ENCODE measurements around the gene NUTF2.

NUTF2 gene

DNA sequence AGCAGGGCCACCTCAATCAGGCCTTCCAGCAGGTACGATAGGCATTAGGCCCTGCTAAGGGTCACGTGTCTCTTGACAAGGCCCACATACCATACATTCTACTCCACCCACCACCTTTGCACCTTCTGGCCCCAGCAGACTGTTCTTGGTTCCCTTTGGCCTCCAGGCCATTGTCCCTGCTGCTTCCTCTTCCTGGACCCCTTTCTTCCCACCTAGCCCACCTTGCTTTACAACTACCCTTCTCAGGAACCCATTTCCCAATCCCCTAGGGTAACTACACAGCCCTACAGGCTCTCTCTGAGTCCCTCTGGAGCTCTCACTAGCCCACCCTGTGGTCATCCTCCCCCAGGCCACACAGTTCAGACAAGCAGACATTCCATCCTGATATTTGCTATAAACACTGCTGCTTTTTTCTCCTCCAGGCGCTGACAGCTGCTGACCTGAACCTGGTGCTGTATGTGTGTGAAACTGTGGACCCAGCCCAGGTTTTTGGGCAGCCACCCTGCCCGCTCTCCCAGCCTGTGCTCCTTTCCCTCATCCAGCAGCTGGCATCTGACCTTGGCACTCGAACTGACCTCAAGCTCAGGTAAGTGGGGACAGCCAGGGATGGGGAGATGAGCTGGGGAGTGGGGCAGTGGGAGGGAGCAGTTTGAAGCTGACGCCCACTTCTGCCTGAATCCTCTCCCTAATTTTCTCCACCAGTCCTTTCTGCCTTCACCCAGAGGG, 36.6 kb downstream of the NUTF2 start:
- Histone ChIP-seq H3K9me3 (ENCODE audit: control insufficient read depth, low read length) (no peaks in the 10 kb centered on the region), H3K9ac (ENCODE audit: low read length) (no peak overlapping the region), H3K27me3 (ENCODE audit: control insufficient read depth, insufficient read depth, low read length) (no peaks in the 10 kb centered on the region), H3K36me3 (ENCODE audit: control insufficient read depth, insufficient read depth, low read length) (peaks cover 44% of the 10 kb centered on the region), H3K4me3 (ENCODE audit: low read length) (no peak overlapping the region), H3K4me1 (ENCODE audit: control insufficient read depth, insufficient read depth, low read length) (peaks cover 10% of the 10 kb centered on the region)

GRCh38 chr16:67883872-67884261, 37.1 kb downstream of the NUTF2 start:
- H3K9me3 ChIP-seq (ENCODE audit: control insufficient read depth, low read length), result no peaks in the 10 kb centered on the region
- no peak overlapping the region for H3K4me3 ChIP-seq (ENCODE audit: low read length)
- peaks cover 44% of the 10 kb centered on the region for H3K36me3 ChIP-seq (ENCODE audit: control insufficient read depth, insufficient read depth, low read length)
- peaks cover 10% of the 10 kb centered on the region for H3K4me1 ChIP-seq (ENCODE audit: control insufficient read depth, insufficient read depth, low read length)
- no peak overlapping the region for H3K9ac ChIP-seq (ENCODE audit: low read length)
- no peaks in the 10 kb centered on the region for H3K27me3 ChIP-seq (ENCODE audit: control insufficient read depth, insufficient read depth, low read length)

DNA sequence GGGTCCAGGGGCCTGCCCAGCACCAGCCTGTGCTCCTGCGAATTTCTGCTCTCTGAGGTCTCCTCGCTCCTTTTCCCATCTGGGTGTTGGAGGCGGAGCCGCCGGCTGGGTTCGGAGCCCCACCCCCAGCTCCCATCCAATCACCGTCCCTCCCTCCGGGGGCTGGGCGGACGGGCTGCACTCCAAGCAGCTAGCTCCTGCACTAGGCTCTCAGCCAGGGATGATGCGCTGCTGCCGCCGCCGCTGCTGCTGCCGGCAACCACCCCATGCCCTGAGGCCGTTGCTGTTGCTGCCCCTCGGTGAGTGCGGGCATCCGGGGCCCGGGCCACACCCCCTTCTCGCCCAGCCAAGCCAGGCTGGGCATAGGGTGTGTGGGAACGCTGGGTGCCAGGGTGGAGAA, 38.0 kb downstream of the NUTF2 start, which contains the start of gene NRN1L:
TSS of gene NRN1L (plus strand) at position 202 of the 400 bp plus-strand sequence. CDS start at position 221, 19 bp downstream.
- Histone ChIP-seq H3K9ac (ENCODE audit: low read length) (no peak within 1 kb of the TSS), H3K4me1 (ENCODE audit: control insufficient read depth, insufficient read depth, low read length) (peaks cover 10% of the 10 kb centered on the region), H3K27me3 (ENCODE audit: control insufficient read depth, insufficient read depth, low read length) (no peaks in the 10 kb centered on the region), H3K9me3 (ENCODE audit: control insufficient read depth, low read length) (no peaks in the 10 kb centered on the region), H3K36me3 (ENCODE audit: control insufficient read depth, insufficient read depth, low read length) (peaks cover 37% of the 10 kb centered on the region), H3K4me3 (ENCODE audit: low read length) (no peak within 1 kb of the TSS)

- Histone ChIP-seq H3K9me3 (ENCODE audit: control insufficient read depth, low read length) (no peaks in the 10 kb centered on the region), H3K9ac (ENCODE audit: low read length) (no peak overlapping the region), H3K27me3 (ENCODE audit: control insufficient read depth, insufficient read depth, low read length) (no peaks in the 10 kb centered on the region), H3K4me3 (ENCODE audit: low read length) (no peak overlapping the region), H3K36me3 (ENCODE audit: control insufficient read depth, insufficient read depth, low read length) (peaks cover 29% of the 10 kb centered on the region), H3K4me1 (ENCODE audit: control insufficient read depth, insufficient read depth, low read length) (peaks cover 10% of the 10 kb centered on the region)
Measured at GRCh38 chr16:67885545-67885944, 38.8 kb downstream of the NUTF2 start.

GRCh38 chr16:67885976-67886375, 39.2 kb downstream of the NUTF2 start:
- peaks cover 10% of the 10 kb centered on the region for H3K4me1 ChIP-seq (ENCODE audit: control insufficient read depth, insufficient read depth, low read length)
- no peak overlapping the region for H3K4me3 ChIP-seq (ENCODE audit: low read length)
- no peaks in the 10 kb centered on the region for H3K9me3 ChIP-seq (ENCODE audit: control insufficient read depth, low read length)
- no peaks in the 10 kb centered on the region for H3K27me3 ChIP-seq (ENCODE audit: control insufficient read depth, insufficient read depth, low read length)
- H3K9ac ChIP-seq (ENCODE audit: low read length), result no peak overlapping the region
- H3K36me3 ChIP-seq (ENCODE audit: control insufficient read depth, insufficient read depth, low read length), result peaks cover 25% of the 10 kb centered on the region

GRCh38 chr16:67886387-67886786, 39.7 kb downstream of the NUTF2 start:
- H3K27me3 ChIP-seq (ENCODE audit: control insufficient read depth, insufficient read depth, low read length), result no peaks in the 10 kb centered on the region
- H3K9me3 ChIP-seq (ENCODE audit: control insufficient read depth, low read length), result no peaks in the 10 kb centered on the region
- H3K4me3 ChIP-seq (ENCODE audit: low read length), result no peak overlapping the region
- H3K4me1 ChIP-seq (ENCODE audit: control insufficient read depth, insufficient read depth, low read length), result peaks cover 10% of the 10 kb centered on the region
- peaks cover 21% of the 10 kb centered on the region for H3K36me3 ChIP-seq (ENCODE audit: control insufficient read depth, insufficient read depth, low read length)
- no peak overlapping the region for H3K9ac ChIP-seq (ENCODE audit: low read length)

DNA sequence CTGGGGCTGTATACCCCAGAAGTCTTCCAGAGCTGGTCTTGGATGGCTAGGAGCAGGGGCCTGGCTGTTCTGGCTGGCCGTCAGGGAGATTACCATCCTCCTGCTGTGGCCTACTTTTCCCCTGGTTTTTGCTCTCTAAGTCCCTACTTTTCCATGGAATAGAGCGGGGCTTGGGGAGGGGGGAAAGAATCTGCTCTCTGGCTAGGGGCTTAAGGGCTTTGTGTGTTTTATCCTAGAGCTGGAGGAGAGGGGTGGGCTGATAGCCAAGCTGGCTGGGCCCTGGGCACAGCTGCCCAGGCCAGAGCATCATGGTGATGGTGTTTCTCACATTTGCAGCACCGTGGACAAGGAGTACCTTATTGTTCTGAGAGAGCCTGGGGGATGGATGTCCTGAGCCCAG, 41.6 kb downstream of the NUTF2 start:
- Histone ChIP-seq H3K27me3 (ENCODE audit: control insufficient read depth, insufficient read depth, low read length) (no peaks in the 10 kb centered on the region), H3K4me3 (ENCODE audit: low read length) (no peak overlapping the region), H3K9ac (ENCODE audit: low read length) (no peak overlapping the region), H3K9me3 (ENCODE audit: control insufficient read depth, low read length) (no peaks in the 10 kb centered on the region), H3K4me1 (ENCODE audit: control insufficient read depth, insufficient read depth, low read length) (peaks cover 4% of the 10 kb centered on the region), H3K36me3 (ENCODE audit: control insufficient read depth, insufficient read depth, low read length) (peaks cover 6% of the 10 kb centered on the region)

- peak overlapping the region; percentile 33 for H3K4me3 ChIP-seq (ENCODE audit: low read length)
Measured at GRCh38 chr16:67892375-67892774, 45.6 kb downstream of the NUTF2 start.

DNA sequence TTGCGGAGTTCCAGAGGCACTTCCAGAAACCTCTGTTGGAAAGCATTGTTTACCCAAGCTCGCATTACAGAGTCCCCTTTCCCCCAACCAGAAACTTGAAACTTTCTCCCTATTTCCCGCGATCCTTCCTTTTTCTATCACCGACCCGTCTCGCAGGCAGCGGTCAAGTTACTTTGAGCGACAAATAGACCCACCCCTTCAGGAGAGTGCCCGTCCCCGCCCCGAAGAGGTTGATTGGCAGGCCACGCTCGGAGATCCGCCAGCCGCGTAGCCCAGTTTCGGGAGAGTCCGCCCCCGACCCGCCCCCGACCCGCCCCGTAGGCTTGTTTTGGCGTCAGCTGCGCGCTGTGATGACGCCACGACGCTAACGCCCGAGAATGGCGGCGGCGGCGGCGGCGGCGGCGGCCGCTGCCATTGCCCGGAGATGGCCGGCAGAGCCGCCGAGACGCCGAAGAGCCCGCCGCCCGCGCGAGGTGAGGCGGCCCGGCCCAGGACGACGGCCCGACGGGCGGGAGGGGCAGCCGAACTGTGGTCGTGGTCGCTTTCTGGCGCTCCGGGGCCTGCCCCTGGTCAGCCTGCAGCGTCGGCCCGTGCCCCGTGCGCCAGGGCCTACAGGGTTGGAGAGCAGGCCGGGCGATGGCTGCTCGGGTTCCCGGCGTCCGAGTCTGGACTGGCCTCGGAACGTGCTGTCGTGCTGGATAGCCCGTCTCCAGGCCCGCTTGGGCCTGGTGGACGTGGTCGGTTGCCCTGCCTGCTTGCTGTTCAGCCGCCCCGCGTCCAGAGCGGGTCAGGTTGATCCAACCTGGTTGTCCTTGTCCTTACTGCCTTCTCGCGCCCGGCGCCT, 46.4 kb downstream of the NUTF2 start, which contains the start of gene PSKH1:
TSS of gene PSKH1 (plus strand) at position 356 of the 844 bp plus-strand sequence. CDS start 15,496 bp downstream, outside the sequence.
- peak within 1 kb of the TSS; percentile 96 for H3K9ac ChIP-seq (ENCODE audit: low read length)
- H3K36me3 ChIP-seq (ENCODE audit: control insufficient read depth, insufficient read depth, low read length), result no peaks in the 10 kb centered on the region
- H3K4me1 ChIP-seq (ENCODE audit: control insufficient read depth, insufficient read depth, low read length), result peaks cover 21% of the 10 kb centered on the region
- no peaks in the 10 kb centered on the region for H3K9me3 ChIP-seq (ENCODE audit: control insufficient read depth, low read length)
- H3K27me3 ChIP-seq (ENCODE audit: control insufficient read depth, insufficient read depth, low read length), result no peaks in the 10 kb centered on the region
- peak within 1 kb of the TSS; percentile 90 for H3K4me3 ChIP-seq (ENCODE audit: low read length)

More at GRCh38 chr16:67892375-67892774, 45.6 kb downstream of the NUTF2 start:
- no peaks in the 10 kb centered on the region for H3K9me3 ChIP-seq (ENCODE audit: control insufficient read depth, low read length)
- H3K36me3 ChIP-seq (ENCODE audit: control insufficient read depth, insufficient read depth, low read length), result no peaks in the 10 kb centered on the region
- H3K9ac ChIP-seq (ENCODE audit: low read length), result peak overlapping the region; percentile 64
- H3K27me3 ChIP-seq (ENCODE audit: control insufficient read depth, insufficient read depth, low read length), result no peaks in the 10 kb centered on the region
- H3K4me1 ChIP-seq (ENCODE audit: control insufficient read depth, insufficient read depth, low read length), result peaks cover 21% of the 10 kb centered on the region

DNA sequence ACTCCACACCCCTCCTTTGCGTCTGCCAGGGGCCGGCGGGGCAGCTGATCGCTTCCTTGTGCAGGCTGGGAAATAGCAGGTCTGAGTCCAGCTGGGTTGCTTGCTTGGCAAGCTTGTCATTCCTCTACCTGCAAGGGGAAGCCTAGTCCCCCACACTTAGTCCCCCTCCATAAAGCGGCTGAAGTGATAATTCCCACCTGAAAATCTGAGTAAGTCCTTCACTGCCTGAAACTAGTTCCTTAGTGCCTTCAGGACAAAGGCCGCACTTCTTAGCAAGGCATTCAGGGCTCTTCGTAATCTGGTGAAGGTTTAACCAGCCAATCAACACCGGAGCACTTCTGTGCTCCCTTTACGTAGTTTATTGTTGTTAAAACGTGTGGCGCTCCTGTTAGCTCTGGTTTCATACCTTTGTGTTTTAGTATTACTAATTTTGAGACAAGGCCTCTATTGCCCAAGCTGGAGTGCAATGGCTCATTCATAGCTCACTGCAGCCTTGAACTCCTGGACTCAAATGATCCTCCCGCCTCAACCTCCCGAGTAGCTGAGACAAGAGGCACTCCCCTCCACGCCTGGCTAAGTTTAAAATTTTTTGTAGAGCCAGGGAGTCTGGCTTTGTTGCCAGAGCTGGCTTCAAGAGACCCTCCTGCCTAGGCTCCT, 47.1 kb downstream of the NUTF2 start:
- H3K4me1 ChIP-seq (ENCODE audit: control insufficient read depth, insufficient read depth, low read length), result peaks cover 21% of the 10 kb centered on the region
- H3K27me3 ChIP-seq (ENCODE audit: control insufficient read depth, insufficient read depth, low read length), result no peaks in the 10 kb centered on the region
- H3K4me3 ChIP-seq (ENCODE audit: low read length), result peak overlapping the region; percentile 90
- H3K9ac ChIP-seq (ENCODE audit: low read length), result peak overlapping the region; percentile 96
- no peaks in the 10 kb centered on the region for H3K36me3 ChIP-seq (ENCODE audit: control insufficient read depth, insufficient read depth, low read length)
- H3K9me3 ChIP-seq (ENCODE audit: control insufficient read depth, low read length), result no peaks in the 10 kb centered on the region

- no peak overlapping the region for H3K9ac ChIP-seq (ENCODE audit: low read length)
- no peaks in the 10 kb centered on the region for H3K36me3 ChIP-seq (ENCODE audit: control insufficient read depth, insufficient read depth, low read length)
- H3K4me1 ChIP-seq (ENCODE audit: control insufficient read depth, insufficient read depth, low read length), result peaks cover 24% of the 10 kb centered on the region
- H3K4me3 ChIP-seq (ENCODE audit: low read length), result no peak overlapping the region
- no peaks in the 10 kb centered on the region for H3K9me3 ChIP-seq (ENCODE audit: control insufficient read depth, low read length)
- no peaks in the 10 kb centered on the region for H3K27me3 ChIP-seq (ENCODE audit: control insufficient read depth, insufficient read depth, low read length)
Measured at GRCh38 chr16:67897231-67897630, 50.5 kb downstream of the NUTF2 start.

GRCh38 chr16:67901734-67902133, 55.0 kb downstream of the NUTF2 start:
- no peaks in the 10 kb centered on the region for H3K27me3 ChIP-seq (ENCODE audit: control insufficient read depth, insufficient read depth, low read length)
- H3K4me3 ChIP-seq (ENCODE audit: low read length), result no peak overlapping the region
- no peaks in the 10 kb centered on the region for H3K9me3 ChIP-seq (ENCODE audit: control insufficient read depth, low read length)
- no peak overlapping the region for H3K9ac ChIP-seq (ENCODE audit: low read length)
- no peaks in the 10 kb centered on the region for H3K36me3 ChIP-seq (ENCODE audit: control insufficient read depth, insufficient read depth, low read length)
- peaks cover 8% of the 10 kb centered on the region for H3K4me1 ChIP-seq (ENCODE audit: control insufficient read depth, insufficient read depth, low read length)
